GM18508 (cell line): ENCODE results near the gene SLC36A2.
"Not testable (repeated sequence)": the region's sequence is repeated elsewhere in the genome, so short reads cannot be mapped to it uniquely, and the experiment has no call there.

Experiments
- ATAC-seq: cut with Tn5 transposase; IDR thresholded peaks from one replicate; pipeline ENCODE4 v1.9.1; 2021; ENCODE audit warnings: moderate number of reproducible peaks; ENCODE audit not compliant: insufficient read depth, unreplicated experiment

The SLC36A2 gene

GRCh38 chr5:151328734-151329133 is 18.6 kb downstream of the SLC36A2 start:
- no peak for ATAC-seq

- no peak for ATAC-seq
These were observed 19.8 kb downstream of the SLC36A2 start for GRCh38 chr5:151327585-151327984.

- ATAC-seq, result no peak
These were observed 21.1 kb downstream of the SLC36A2 start for GRCh38 chr5:151326266-151326665.

- ATAC-seq, result no peak
These were observed 26.9 kb downstream of the SLC36A2 start for GRCh38 chr5:151320481-151320880.

- ATAC-seq, result no peak
These were observed 28.3 kb downstream of the SLC36A2 start for GRCh38 chr5:151318850-151319732.

GRCh38 chr5:151317871-151318270 is 29.5 kb downstream of the SLC36A2 start:
- no peak for ATAC-seq

- ATAC-seq, result peak; percentile 62
These were observed 31.3 kb downstream of the SLC36A2 start for GRCh38 chr5:151315998-151316597.

GRCh38 chr5:151313357-151313756 is 34.0 kb downstream of the SLC36A2 start:
- ATAC-seq, result no peak

- ATAC-seq, result no peak
These were observed 34.5 kb downstream of the SLC36A2 start for GRCh38 chr5:151312756-151313324.

- ATAC-seq, result no peak
These were observed 36.4 kb downstream of the SLC36A2 start for GRCh38 chr5:151310932-151311331.

- ATAC-seq, result not testable (repeated sequence)
These were observed 37.5 kb downstream of the SLC36A2 start for GRCh38 chr5:151309821-151310220.

GRCh38 chr5:151309266-151309665 is 38.1 kb downstream of the SLC36A2 start:
- ATAC-seq, result not testable (repeated sequence)

- ATAC-seq, result no peak
These were observed 43.7 kb downstream of the SLC36A2 start, which contains the start of gene SLC36A3 for GRCh38 chr5:151303666-151304065. TSS of gene SLC36A3 (minus strand) at chr5:151303766. CDS start at chr5:151303354, 412 bp downstream.

GRCh38 chr5:151298063-151298855 is 49.1 kb downstream of the SLC36A2 start:
- no peak for ATAC-seq

GRCh38 chr5:151296974-151297373 is 50.4 kb downstream of the SLC36A2 start:
- no peak for ATAC-seq

- ATAC-seq, result no peak
These were observed 50.9 kb downstream of the SLC36A2 start for GRCh38 chr5:151296478-151296830.

GRCh38 chr5:151295791-151296477 is 51.4 kb downstream of the SLC36A2 start:
- no peak for ATAC-seq

- ATAC-seq, result no peak
These were observed 52.2 kb downstream of the SLC36A2 start for GRCh38 chr5:151295138-151295537.

GRCh38 chr5:151293624-151294023 is 53.7 kb downstream of the SLC36A2 start:
- ATAC-seq, result no peak

GRCh38 chr5:151288180-151288579 is 59.2 kb downstream of the SLC36A2 start:
- ATAC-seq, result no peak
